Embryonic facial prominence (tissue), 1 donor: ENCODE data around the gene GRK4.
A peak's percentile ranks its signal among the peaks of the same experiment; 100 is the strongest.
"Not testable (repeated sequence)": the region's sequence is repeated elsewhere in the genome, so short reads cannot be mapped to it uniquely, and the experiment has no call there.

Experiments used
- DNase-seq: peaks from one replicate; pipeline ENCODE4 v3.0.0-alpha.2; 2016; ENCODE audit errors: extremely low spot score

GRK4 gene

GRCh38 chr4:2930758-2931511, 32.4 kb upstream of the GRK4 start:
- DNase-seq, result no peak

- DNase-seq, result no peak
These were observed 31.7 kb upstream of the GRK4 start for GRCh38 chr4:2931512-2932301.

GRCh38 chr4:2932321-2932950, 30.9 kb upstream of the GRK4 start:
- no peak for DNase-seq

DNA sequence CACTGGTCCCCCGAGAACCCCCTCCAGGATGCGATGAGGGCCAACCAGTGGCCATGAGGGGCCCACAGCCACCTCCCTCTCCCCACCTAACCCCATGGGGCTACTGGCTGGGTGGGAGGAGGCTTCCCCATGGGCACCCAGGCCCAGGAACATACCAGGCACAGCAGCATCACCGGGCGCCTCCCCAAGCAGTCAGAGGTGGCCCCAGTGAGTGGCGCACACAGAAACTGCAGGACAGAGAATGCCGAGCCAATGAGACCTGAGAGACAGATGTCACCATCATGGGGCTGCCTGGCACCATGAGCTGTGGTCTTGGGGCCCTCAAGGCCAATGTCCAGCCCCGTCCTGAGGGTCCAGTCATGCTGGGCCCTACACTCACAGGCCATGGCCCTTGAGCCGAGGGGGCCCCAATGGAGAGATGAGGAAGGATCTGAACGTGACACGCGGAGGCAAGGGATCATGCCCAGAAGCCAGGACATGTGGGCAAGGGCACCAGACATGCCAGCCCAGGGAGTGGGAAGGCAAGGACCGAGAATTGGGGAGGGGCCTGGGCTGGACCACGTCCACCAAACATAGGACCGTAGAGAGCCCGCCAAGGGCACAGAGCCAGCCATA, 30.3 kb upstream of the GRK4 start:
- DNase-seq, result no peak

DNA sequence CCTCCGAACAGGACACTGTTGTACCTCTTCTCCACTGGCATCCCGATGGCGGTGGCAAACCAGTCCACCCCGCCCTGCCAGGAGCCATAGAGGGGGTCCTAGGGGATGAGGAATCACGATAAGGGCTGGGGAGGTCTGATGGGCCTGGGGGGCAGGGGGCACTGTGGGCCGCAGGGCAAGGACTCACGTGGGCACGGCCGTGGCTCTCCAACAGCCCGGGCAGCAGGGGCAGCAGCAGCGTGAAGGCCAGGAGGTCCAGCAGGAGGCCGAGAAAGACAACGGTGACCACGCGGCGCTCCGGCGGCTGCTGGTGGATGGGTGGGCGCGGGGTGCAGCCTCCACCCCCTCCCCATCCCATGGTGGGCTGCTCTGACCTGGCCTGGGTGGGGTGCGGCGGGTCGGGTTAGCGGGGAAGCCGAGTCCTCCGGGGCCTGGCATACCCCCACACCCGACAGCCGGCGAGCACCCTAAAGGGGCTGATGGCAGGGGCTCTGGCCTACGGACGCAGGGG, 29.8 kb upstream of the GRK4 start:
- no peak for DNase-seq

DNA sequence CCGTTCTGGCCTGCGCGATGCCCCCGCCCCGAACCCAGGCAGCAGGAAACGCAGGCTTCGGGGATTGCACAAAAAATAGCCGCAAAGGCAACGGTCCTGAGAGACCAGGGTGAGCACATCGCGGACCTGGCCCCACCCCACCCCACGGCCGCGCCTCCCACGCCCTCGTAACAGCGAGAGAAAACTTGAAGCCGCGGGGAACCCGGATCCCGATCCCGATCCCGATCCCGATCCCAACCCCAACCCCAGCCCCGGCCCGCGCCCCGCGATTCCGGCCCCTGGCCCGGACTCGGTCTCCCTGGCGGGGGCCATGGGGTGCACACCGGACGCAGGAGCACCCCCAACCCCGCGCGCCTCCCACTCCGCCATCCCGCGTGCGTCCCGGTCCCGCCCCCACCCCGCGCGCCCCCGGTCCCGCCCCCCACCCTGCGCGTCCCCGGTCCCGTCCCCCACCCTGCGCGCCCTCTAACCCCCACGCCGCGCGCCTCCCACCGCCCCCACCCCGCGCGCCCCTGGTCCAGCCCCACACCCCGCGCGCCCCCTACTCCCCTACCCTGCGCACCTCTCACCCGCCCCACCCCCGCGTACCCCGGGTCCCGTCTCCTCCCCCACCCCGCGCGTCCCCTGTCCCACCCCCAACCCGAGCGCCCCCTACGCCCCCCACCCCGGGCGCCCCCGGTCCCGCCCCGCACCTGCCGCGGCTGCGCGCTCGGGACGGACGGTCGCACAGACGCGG, 29.1 kb upstream of the GRK4 start:
- DNase-seq, result no peak

DNA sequence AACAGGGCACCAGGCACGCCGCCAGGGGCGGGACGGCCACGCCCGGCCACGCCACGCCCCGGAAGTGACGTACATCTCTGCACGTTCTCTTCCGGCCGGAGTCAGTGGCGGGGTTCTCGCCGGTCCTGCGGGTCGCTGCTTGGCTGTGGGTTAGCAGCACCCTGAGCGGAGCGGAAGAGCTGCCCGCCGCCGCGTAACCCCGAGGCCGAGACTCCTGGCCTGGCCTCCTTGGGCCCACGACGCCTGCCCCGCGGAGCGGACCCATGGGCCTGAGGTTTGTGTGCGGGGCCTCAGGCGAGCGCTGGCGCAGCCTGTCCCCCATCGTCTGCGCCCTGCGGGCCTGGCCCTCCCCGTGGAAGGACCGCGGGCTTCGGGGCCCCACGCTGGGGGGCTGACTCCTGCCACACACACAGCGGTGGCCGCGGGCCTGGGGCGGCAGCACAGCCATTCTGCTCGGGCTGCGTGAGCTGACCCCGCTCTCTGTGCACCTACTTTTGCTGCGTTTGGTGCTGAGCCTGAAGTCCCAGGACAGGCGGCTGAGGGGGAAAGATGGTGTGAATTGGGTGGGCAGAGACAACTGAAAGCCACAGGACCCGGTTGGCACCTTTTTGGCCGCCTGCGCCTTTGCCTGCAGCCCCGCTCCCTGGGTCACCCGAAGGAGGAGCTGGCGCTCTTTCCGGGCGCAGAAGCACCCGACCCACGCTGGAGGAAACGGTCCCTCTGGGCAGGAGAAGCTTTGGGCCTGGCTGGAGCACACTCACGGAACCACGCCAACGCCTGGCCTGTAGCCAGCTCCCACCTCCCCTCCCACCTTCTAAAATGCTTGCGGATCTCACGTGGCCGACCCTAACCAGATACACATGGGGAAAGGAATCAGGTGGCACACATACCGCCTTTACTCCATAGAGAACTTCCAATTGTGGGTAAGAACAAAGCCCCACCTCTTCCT, 28.3 kb upstream of the GRK4 start:
- peak; percentile 67 for DNase-seq

- no peak for DNase-seq
These were observed 27.3 kb upstream of the GRK4 start for GRCh38 chr4:2935762-2936743.

DNA sequence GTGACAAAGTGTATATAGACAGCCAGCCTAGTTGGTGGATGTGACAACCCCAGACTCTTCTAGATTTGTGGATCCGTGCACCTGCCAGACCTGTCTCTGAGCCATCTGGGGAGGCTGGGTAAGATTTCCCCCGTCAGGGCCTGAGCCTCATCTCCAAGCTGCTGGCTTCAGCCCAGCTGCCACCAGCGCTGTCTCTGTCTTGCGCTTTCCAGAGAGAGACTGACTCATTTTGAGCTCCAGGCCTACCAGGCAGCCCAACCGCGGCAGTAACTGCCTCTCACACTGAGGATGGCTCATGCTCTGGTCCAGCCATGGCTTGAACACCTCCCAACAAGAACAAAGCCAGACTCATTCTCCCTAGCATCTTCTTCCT, 26.6 kb upstream of the GRK4 start:
- no peak for DNase-seq

- no peak for DNase-seq
These were observed 26.1 kb upstream of the GRK4 start for GRCh38 chr4:2937146-2937857.

- no peak for DNase-seq
These were observed 25.4 kb upstream of the GRK4 start for GRCh38 chr4:2937986-2938385.

- DNase-seq, result not testable (repeated sequence)
These were observed 25.0 kb upstream of the GRK4 start for GRCh38 chr4:2938411-2938810.

DNA sequence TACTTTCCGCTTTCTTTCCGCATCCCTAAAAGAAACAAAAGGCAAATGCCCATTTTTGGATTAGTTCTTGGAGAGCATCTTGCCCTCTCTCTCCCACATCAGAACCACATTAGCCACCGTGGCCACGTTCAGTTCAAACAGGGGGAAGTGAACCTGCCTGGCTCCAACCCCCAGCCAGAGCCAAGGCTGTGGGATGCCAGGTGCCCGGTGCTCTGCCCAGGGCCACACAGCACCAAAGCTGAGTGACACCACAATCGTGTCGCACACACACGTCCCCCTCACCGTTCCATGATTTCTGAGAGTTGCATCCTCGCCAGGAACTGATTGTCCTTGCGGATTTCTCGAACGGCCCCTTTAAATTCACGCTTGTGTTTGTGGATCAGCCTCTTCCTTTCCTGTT, 24.5 kb upstream of the GRK4 start:
- DNase-seq, result no peak

- DNase-seq, result no peak
These were observed 23.8 kb upstream of the GRK4 start for GRCh38 chr4:2939383-2940243.

- DNase-seq, result no peak
These were observed 22.9 kb upstream of the GRK4 start for GRCh38 chr4:2940267-2941137.
